Skeletal muscle satellite cell (primary cell): ENCODE results near the gene SPATA20.

ENCODE experiments used
- H3K27me3 ChIP-seq: 2 replicates; pipeline ENCODE4 v1.7.0; 2013; ENCODE audit warnings: low read length; ENCODE audit not compliant: control insufficient read depth, insufficient read depth
- H3K36me3 ChIP-seq: 2 replicates; pipeline ENCODE4 v1.7.0; 2013; ENCODE audit warnings: mild to moderate bottlenecking, control low read depth, low read length; ENCODE audit not compliant: insufficient read depth
- H3K4me1 ChIP-seq: 2 replicates; pipeline ENCODE4 v1.7.0; 2013; ENCODE audit warnings: low read length; ENCODE audit not compliant: control insufficient read depth, insufficient read depth
- H3K4me2 ChIP-seq: 2 replicates; pipeline ENCODE4 v1.7.0; 2013; ENCODE audit warnings: mild to moderate bottlenecking, low read length
- H3K4me3 ChIP-seq: 2 replicates; pipeline ENCODE4 v1.7.0; 2013; ENCODE audit warnings: low read length
- H3K9ac ChIP-seq: 2 replicates; pipeline ENCODE4 v1.7.0; 2013; ENCODE audit warnings: mild to moderate bottlenecking, low read depth, low read length, moderate library complexity
- H3K9me3 ChIP-seq: replicated peaks from 2 replicates; pipeline ENCODE4 v1.7.0; 2013; ENCODE audit warnings: mild to moderate bottlenecking, control low read depth, low read length

The SPATA20 gene

DNA sequence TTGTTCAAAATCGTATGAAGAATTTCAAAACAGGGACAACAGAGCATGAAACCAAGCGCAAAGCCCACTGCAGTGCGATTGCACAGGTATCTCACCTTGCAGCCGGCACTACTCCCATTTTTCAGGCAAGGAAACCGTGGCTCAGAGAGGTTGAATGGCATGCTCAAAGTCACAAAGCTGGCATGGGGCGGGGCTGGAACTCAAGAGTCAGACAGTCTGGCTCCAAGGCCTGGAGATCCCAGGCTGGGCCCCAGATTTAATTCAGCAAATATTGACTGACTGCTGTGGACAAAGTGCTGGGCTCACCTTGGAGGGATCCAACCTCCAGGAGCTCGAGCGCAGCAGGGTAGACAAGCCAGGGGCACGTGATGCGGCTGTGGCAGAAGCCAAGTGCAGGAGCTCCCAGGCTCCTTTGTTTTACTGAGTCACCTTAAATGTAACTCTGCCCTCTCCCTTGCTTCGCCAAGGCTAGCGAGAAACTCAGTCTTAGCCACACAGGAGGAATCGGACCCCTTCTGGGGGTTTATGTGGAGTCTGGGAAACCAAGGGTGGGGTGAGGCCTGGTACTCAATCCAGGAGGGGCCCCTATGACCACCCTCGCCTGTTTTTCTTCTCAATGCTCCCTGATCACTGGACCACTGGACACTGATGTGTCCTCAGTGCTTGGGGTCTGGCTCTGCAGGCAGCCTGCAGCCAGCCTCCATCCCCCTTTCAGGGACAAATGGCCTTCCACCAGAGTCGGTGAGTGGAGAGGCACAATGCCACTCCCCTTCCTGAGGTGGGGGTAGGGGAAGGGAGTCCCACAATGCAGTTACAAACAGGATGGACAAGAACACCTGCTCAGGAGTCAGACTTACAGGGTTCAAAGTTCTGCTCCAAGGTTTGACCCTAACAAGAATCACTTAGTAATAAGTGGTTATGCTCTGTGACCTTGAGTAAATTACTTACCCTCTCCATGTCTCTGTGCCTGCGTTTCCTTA is 3.9 kb upstream of the SPATA20 start:
- Histone ChIP-seq H3K4me2 (peak overlapping the region; percentile 97), H3K36me3 (no peaks in the 10 kb centered on the region), H3K27me3 (no peaks in the 10 kb centered on the region), H3K4me3 (peak overlapping the region; percentile 77), H3K9me3 (no peaks in the 10 kb centered on the region), H3K9ac (peak overlapping the region; percentile 74), H3K4me1 (peaks cover 28% of the 10 kb centered on the region)

DNA sequence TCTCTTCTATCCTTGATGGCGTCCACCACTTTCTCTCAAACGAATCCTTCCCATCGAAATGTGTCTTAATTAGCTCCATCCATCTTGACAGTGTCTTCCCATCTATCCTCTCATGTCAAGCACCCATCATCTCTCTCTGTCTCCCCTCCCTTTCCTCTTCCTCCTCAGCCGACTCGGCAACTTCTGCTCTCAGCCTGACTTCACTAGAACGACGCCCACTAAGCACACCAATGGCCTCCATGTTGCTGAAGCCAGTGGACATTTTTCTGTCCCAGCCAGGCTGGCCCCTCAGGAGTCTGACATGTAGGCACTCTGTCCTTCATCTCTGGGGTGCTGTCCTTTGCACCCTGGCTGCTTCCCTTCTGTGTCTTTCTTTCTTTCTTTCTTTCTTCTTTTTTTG is 2.5 kb upstream of the SPATA20 start:
- Histone ChIP-seq H3K4me2 (no peak overlapping the region), H3K36me3 (peaks cover 9% of the 10 kb centered on the region), H3K9me3 (no peaks in the 10 kb centered on the region), H3K9ac (no peak overlapping the region), H3K4me1 (peaks cover 30% of the 10 kb centered on the region), H3K4me3 (no peak overlapping the region), H3K27me3 (no peaks in the 10 kb centered on the region)

DNA sequence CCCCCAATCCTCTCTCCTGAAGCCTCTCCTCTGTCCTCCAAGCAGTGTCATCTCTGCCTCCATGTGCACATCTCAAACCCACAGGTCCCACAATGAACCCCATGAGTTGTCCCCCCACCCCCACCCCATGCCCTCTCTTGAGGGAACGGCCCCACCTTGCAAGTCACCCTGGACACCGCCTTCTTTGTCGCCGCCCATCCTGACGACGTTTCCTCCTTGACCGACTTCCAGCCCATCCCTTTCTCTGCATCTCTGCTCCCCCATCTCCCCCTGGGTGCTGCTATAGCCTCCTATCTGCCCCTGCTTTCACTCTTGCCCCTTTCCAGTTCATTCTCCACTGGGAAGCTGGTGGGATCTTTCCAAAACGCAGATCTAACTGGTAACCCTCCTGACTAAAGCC is 1.7 kb upstream of the SPATA20 start:
- Histone ChIP-seq H3K4me1 (peaks cover 30% of the 10 kb centered on the region), H3K4me2 (no peak overlapping the region), H3K4me3 (no peak overlapping the region), H3K9me3 (no peaks in the 10 kb centered on the region), H3K36me3 (peaks cover 16% of the 10 kb centered on the region), H3K9ac (no peak overlapping the region), H3K27me3 (no peaks in the 10 kb centered on the region)

DNA sequence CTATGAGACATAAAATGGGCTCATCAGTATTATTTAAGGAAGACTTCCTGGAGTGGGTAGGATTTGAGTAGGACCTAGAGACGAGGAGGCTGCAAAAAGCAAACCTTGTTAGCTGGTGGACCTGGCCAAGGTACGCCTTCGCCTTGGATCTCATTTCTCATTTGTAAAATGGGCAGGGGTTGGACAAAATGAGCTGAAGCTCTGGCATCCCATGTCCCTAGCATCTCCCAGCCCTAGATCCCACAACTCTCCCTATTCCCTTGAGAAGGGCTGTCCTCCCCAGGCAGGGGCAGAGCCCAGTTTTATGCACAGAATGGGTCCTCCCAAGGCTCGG is 306 bp upstream of the SPATA20 start:
- H3K9me3 ChIP-seq, result no peaks in the 10 kb centered on the region
- H3K27me3 ChIP-seq, result no peaks in the 10 kb centered on the region
- no peak overlapping the region for H3K4me3 ChIP-seq
- peak overlapping the region; percentile 92 for H3K4me2 ChIP-seq
- H3K36me3 ChIP-seq, result peaks cover 26% of the 10 kb centered on the region
- no peak overlapping the region for H3K9ac ChIP-seq
- H3K4me1 ChIP-seq, result peaks cover 25% of the 10 kb centered on the region

DNA sequence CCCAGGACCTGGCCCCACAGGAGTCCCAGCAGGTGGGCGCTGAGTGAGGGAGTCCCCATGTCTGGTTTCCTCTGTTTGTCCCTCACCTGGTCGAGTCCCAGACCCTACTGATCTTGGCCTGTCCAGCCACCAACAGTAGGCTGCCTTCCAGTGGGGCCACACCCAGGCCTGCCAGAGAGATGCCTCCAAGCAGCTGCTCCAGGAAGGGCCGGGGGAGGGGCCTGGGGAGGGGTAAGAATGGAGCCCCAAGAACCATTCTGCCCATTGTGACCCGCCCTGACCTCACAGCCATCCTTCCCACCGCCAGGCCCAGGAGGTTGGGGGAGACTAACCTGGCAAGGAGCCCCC is 736 bp downstream of the SPATA20 start:
- H3K4me3 ChIP-seq, result peak overlapping the region; percentile 76
- peak overlapping the region; percentile 84 for H3K9ac ChIP-seq
- no peaks in the 10 kb centered on the region for H3K9me3 ChIP-seq
- peaks cover 29% of the 10 kb centered on the region for H3K36me3 ChIP-seq
- H3K4me1 ChIP-seq, result peaks cover 17% of the 10 kb centered on the region
- H3K4me2 ChIP-seq, result peak overlapping the region; percentile 92
- H3K27me3 ChIP-seq, result no peaks in the 10 kb centered on the region

DNA sequence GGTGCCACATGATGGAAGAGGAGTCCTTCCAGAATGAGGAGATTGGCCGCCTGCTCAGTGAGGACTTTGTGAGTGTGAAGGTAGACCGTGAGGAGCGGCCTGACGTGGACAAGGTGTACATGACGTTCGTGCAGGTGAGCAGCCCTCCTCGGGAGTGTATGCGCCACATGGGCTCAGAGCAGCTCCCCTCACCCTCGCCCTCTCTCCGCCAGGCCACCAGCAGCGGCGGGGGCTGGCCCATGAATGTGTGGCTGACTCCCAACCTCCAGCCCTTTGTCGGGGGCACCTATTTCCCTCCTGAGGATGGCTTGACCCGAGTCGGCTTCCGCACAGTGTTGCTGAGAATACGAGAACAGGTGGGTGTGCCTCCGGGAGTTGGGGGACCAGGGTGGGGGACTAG is 1.9 kb downstream of the SPATA20 start:
- Histone ChIP-seq H3K36me3 (peaks cover 34% of the 10 kb centered on the region), H3K4me2 (no peak overlapping the region), H3K4me1 (peaks cover 10% of the 10 kb centered on the region), H3K9ac (no peak overlapping the region), H3K9me3 (no peaks in the 10 kb centered on the region), H3K4me3 (no peak overlapping the region), H3K27me3 (no peaks in the 10 kb centered on the region)

DNA sequence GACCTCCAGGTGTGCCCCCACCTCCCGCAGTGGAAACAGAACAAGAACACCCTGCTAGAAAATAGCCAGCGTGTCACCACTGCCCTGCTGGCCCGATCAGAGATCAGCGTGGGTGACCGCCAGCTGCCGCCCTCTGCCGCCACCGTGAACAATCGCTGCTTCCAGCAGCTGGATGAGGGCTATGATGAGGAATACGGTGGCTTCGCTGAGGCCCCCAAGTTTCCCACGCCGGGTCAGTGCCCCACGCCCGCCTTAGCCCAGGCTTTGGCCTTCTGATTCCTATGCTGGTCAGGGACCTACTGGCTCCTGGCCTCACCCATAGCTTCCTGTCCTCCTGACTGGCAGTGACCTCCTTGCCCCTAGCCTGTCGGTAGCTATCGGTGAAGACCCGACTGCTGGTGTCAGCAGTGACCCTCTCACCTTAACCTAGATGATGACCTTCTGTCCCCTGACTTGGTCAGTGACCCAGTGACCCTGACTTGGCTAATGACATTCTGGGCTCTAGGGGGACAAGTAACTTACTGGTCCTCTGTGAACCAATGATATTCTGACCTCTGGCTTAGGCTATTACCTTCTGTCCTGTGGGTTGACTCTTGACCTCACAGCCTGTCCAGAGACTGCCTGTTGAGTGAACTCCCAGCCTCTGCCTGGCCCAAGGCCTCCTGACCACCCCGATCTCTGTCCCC is 2.4 kb downstream of the SPATA20 start:
- Histone ChIP-seq H3K4me1 (peaks cover 10% of the 10 kb centered on the region), H3K4me2 (no peak overlapping the region), H3K9me3 (no peaks in the 10 kb centered on the region), H3K27me3 (no peaks in the 10 kb centered on the region), H3K36me3 (peaks cover 34% of the 10 kb centered on the region), H3K4me3 (no peak overlapping the region), H3K9ac (no peak overlapping the region)

DNA sequence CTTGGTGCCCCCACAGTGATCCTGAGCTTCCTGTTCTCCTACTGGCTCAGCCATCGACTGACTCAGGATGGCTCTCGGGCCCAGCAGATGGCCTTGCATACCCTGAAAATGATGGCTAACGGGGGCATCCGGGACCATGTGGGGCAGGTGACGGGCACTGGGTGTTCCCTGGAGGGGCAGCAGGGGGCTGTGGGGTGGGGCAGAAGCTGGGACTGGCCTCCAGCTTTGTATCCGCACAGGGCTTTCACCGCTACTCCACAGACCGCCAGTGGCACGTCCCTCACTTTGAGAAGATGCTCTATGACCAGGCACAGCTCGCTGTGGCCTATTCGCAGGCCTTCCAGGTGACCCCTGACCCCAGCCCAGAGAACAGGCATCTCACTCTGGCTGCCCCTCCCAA is 3.0 kb downstream of the SPATA20 start:
- Histone ChIP-seq H3K4me2 (no peak overlapping the region), H3K36me3 (peaks cover 34% of the 10 kb centered on the region), H3K4me1 (peaks cover 10% of the 10 kb centered on the region), H3K9me3 (no peaks in the 10 kb centered on the region), H3K9ac (no peak overlapping the region), H3K27me3 (no peaks in the 10 kb centered on the region), H3K4me3 (no peak overlapping the region)

DNA sequence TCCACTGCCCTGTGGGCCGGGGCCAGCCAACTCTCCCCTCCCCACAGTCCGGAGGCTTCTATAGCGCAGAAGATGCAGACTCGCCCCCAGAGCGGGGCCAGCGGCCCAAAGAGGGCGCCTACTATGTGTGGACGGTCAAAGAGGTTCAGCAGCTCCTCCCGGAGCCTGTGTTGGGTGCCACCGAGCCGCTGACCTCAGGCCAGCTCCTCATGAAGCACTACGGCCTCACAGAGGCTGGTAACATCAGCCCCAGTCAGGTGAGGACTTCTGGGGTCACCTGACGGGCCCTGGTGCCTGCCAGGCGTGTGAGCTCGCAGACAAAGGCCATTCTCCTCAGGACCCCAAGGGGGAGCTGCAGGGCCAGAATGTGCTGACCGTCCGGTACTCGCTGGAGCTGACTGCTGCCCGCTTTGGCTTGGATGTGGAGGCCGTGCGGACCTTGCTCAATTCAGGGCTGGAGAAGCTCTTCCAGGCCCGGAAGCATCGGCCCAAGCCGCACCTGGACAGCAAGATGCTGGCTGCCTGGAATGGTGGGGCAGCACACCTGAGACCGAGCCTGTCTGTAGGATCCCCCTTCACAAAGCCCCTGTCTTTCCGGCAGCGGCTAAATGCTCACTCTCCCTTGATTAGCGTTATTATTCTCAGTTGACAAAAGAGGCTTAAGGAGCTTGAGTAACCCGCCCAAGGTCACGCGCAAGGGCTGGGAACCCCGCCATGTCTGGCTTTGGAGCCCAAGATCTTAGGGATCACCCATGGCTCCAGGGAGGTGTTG is 3.9 kb downstream of the SPATA20 start:
- Histone ChIP-seq H3K36me3 (peaks cover 37% of the 10 kb centered on the region), H3K4me3 (no peak overlapping the region), H3K27me3 (no peaks in the 10 kb centered on the region), H3K9ac (no peak overlapping the region), H3K4me2 (no peak overlapping the region), H3K4me1 (peaks cover 10% of the 10 kb centered on the region), H3K9me3 (no peaks in the 10 kb centered on the region)

DNA sequence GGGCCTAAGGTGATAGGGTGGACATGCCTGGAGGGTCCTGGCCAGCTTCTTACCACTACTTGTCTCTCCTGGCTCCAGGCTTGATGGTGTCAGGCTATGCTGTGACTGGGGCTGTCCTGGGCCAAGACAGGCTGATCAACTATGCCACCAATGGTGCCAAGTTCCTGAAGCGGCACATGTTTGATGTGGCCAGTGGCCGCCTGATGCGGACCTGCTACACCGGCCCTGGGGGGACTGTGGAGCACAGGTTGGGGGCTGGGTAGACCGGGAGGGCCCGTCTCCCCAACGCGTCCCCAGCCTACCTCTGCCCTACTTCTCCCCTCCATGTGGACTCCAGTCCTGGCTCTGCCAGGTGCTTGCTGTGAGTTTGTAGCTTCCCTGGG is 4.5 kb downstream of the SPATA20 start:
- Histone ChIP-seq H3K9ac (no peak overlapping the region), H3K4me3 (no peak overlapping the region), H3K9me3 (no peaks in the 10 kb centered on the region), H3K36me3 (peaks cover 43% of the 10 kb centered on the region), H3K4me2 (no peak overlapping the region), H3K27me3 (no peaks in the 10 kb centered on the region), H3K4me1 (peaks cover 10% of the 10 kb centered on the region)

DNA sequence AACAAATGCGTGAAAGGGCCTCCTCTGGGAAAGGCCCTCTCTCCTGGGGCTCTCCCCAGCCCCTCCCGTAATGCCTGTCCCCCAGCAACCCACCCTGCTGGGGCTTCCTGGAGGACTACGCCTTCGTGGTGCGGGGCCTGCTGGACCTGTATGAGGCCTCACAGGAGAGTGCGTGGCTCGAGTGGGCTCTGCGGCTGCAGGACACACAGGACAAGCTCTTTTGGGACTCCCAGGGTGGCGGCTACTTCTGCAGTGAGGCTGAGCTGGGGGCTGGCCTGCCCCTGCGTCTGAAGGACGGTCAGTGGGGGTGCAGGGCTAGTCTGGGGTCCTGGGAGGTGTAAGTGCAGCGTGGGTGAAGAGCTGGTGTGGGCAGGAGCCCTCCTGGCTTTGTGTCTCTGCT is 4.9 kb downstream of the SPATA20 start:
- Histone ChIP-seq H3K9ac (no peak overlapping the region), H3K27me3 (no peaks in the 10 kb centered on the region)

More for the DNA sequence above, 4.9 kb downstream of the SPATA20 start:
- Histone ChIP-seq H3K36me3 (peaks cover 44% of the 10 kb centered on the region), H3K9me3 (no peaks in the 10 kb centered on the region), H3K4me3 (no peak overlapping the region), H3K4me1 (peaks cover 10% of the 10 kb centered on the region), H3K4me2 (no peak overlapping the region)
